HG03039 (cell line): ENCODE measurements around the gene IQCC.

Source experiments
- ATAC-seq: cut with Tn5 transposase; IDR thresholded peaks from one replicate; pipeline ENCODE4 v1.9.1; 2021; ENCODE audit warnings: mild to moderate bottlenecking, moderate library complexity; ENCODE audit not compliant: unreplicated experiment

The IQCC gene

GRCh38 chr1:32221980-32222755 is 16.7 kb downstream of the IQCC start, which contains the start of the genes EIF3I and TMEM234:
Gene EIF3I (plus strand): TSS chr1:32222407. CDS start chr1:32222442, 35 bp downstream.
Gene TMEM234 (minus strand): TSS chr1:32222353. CDS start chr1:32222322, 31 bp downstream.
- peak; percentile 89 for ATAC-seq

DNA sequence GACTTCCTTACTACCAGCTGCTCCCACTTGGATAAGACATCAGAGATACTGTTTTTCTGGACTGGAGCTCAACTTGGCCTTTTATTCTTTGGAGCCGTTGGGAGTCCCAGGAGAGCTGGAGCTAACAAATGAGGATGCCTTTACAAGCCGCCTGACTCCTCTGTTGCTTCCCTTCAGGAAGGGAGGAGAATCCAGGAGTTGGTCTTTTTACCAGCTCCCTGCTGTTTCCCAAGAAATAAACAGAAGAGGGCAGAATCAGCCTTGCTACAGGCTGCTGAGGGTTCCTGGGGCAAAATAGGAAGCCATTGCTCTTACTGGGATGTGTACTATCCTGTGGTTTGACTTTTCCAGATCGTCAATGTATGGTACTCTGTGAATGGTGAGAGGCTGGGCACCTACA is 18.2 kb downstream of the IQCC start:
- no peak for ATAC-seq

DNA sequence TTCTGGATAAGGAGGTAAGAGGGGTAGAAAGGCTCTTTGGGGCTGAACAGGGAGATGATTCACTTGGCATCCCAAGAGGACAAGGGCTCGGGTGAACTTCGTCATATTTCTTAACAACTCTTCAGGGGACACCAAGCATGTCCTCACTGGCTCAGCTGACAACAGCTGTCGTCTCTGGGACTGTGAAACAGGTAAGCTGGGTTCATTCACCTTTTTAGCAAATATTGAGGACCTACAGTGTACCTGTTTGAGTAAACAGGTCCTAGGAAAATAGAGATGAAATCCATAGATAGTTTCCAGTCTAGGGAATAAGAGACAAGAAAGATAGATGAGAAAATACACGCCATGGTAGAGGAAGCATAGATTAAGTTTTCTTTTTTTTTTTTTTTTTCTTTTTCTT is 18.8 kb downstream of the IQCC start:
- no peak for ATAC-seq

GRCh38 chr1:32228771-32229170 is 23.3 kb downstream of the IQCC start:
- no peak for ATAC-seq

- ATAC-seq = no peak
Observed at GRCh38 chr1:32231843-32232432, 26.5 kb downstream of the IQCC start.

DNA sequence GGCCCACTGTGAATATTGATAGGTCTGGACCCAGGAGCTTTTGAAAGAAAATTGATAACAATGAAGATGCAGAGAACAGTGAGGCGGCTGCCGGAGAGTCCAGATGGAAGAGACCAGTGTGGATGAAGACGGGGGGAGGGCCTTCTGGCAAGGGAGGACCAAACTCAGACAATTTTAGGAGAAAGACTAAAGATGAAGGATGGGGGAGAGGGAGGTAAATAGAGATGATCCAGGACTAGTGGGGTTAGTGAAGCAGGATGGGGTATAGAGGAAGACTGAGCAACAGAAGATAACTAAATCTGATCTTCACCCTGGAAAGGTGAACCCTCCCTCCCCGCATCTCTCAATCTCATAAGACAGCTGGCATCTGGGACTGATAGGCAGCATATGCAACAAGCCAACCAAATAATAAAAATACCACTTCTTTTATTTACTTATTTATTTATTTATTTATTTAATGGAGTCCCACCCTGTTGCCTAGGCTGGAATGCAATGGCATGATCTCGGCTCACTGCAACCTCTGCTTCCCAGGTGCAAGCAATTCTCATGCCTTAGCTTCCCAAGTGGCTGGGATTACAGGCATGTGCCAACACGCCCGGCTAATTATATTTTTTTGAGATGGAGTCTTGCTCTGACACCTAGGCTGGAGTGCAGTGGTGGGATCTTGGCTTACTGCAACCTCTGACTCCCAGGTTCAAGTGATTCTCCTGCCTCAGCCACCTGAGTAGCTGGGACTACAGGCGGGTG is 27.3 kb downstream of the IQCC start:
- no peak for ATAC-seq

DNA sequence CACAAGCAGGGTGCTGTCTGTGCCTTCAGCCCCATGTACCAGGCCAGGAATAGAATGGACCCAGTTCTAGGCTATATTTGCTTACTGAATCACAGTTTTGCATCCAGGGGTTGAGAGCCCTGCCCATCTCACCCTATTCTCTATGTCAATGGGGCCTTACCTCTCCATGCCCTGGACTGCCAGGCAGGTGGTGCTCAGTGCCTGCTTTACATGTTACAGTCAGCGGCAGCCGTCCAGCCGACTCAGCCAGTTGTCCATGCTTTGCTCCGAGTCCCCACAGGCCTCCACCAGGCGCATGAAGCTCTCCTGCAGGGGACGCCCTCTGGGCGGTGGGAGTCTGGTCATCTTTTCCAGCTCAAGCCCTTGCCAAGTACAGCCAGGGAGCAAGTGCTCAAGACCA is 29.3 kb downstream of the IQCC start:
- ATAC-seq = no peak

DNA sequence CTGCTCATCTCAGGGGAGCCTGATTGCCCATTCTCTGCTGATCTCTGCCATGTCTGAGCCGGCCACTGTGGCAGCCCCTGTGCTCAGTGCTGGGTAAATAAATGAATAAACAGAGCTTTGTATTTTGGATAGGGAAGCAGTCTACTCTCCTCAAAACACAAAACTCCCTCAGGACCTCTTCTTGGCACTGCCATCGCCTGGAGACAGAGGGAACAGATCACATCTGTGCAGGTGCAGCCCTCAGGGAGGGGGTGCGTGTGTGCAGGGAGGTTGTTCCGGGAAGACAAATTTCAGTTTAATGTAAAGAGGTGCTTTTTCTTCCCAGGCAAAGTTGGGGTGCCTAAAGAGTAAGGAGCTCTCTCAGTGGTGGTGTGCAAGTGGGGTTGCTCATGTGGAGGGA is 33.9 kb downstream of the IQCC start:
- no peak for ATAC-seq

- ATAC-seq = no peak
Observed at GRCh38 chr1:32239790-32240139, 34.3 kb downstream of the IQCC start.

- ATAC-seq = no peak
Observed at GRCh38 chr1:32240140-32240951, 34.9 kb downstream of the IQCC start.

DNA sequence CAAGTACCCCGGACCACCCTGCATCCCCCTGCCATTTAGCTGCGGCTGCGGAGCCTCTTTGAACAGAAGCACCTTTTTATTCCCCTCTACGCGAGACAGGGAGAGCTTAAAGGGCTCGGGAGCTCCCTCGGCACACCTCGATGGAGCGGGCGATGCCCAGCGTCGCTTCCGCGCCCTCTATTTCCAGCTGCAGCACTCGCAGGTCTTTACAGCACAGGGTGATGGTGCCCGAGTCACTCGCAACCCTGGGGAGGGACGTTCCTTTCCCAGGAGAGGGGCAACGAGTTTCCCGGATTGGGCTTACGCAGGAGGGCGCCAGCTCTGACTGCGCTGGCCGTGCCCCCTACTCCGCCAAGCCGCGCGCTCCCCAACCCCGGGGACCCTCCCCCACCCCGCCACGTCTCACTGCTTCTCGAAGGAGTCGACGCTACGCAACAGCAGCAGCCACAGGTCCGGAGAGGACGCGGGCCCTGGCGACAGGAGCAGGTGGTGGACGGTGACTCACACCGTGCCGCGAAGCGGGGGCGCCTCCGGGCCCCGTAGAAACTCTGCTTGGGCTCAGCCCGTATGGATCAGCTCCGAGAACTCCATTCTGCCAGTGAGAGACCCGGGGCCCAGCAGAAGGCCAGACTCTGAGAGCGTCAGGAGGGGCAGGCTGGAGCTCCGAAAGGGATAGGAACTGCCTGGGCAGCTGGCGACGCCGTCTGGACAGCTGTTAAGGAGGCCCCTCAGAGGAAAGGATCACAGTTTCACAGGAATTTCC is 35.7 kb downstream of the IQCC start:
- ATAC-seq = peak; percentile 36

DNA sequence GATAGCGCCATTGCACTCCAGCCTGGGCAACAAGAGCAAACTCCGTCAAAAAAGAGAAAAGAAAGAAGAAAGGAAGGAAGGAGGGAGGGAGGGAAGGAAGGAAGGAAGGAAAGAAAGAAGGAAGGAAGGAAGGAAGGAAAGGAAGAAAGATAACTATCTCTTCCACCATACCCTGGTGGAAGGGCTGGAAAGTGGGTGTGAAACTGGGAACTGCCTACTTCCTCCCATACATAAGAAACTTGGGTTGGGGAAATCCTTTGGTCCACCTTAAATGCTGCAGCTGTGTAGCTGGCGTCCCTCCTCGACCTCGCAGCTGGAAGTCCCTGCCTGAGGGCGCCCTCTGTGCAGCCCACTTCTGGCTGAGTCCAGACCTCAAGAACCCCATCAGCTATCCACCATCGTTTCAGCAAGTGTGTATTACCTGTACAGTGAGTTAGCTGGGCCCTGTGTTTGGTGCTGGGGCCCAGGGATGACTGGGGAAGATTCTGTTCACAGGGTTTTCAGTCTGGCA is 36.9 kb downstream of the IQCC start:
- no peak for ATAC-seq

DNA sequence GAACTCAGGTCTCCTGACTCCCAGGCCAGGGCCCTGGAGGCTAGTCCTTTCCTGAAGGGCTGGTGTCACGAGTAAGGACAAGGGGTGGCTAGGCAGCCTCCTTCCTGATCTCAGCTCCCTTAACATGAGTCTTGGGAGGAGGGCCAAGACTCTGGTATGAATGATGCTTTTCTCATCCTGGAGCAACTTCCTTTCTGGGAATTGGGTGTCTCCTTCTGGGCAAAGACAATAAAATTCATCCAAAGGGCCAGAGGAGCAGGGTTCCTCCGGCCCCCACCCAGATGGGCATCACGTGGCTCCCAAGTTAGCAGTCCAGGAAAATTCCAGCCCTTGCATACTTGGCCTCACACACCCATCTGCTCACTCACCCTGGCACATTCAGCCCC is 41.4 kb downstream of the IQCC start, which contains the start of gene FAM167B:
Gene FAM167B, plus strand, starts transcription at position 335 of the 386 bp plus-strand sequence. CDS start 200 bp downstream, outside the sequence.
- no peak for ATAC-seq

GRCh38 chr1:32247452-32247851 is 42.0 kb downstream of the IQCC start:
- ATAC-seq = no peak

DNA sequence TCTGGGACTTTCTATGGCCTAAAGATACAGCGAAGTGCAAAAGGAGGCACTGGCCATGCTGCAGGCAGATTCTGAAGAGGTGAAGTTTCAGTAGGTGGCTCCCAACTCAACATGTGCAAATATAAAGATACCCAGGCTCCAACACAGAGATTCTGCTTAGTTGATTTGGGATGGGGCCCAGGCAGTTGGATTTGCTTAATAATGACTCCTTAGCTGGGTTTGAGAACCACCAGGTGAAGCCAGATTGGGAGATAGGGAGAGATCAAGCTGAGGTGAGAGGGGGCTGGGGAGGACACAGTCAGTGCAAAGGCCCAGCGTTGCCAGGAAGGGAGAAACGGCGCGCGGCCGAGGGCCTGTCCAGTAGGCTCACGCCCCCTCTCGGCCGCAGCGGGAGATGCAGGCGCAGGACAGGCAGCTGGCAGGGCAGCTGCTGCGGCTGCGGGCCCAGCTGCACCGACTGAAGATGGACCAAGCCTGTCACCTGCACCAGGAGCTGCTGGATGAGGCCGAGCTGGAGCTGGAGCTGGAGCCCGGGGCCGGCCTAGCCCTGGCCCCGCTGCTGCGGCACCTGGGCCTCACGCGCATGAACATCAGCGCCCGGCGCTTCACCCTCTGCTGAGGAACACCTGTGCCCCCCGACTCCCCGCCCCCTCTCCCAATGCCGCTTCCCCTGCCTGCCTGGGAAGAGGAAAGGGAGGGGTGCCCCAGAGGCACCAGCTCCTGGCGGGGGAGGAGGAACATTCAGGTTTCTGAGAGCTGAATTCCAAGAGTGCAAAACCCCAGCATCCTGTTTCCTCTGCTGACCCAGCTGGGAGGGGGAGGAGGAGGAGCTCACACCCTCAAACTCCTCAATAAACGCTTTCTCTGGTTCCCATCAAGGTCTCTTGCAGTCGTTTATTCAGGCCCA is 42.8 kb downstream of the IQCC start:
- ATAC-seq = no peak

DNA sequence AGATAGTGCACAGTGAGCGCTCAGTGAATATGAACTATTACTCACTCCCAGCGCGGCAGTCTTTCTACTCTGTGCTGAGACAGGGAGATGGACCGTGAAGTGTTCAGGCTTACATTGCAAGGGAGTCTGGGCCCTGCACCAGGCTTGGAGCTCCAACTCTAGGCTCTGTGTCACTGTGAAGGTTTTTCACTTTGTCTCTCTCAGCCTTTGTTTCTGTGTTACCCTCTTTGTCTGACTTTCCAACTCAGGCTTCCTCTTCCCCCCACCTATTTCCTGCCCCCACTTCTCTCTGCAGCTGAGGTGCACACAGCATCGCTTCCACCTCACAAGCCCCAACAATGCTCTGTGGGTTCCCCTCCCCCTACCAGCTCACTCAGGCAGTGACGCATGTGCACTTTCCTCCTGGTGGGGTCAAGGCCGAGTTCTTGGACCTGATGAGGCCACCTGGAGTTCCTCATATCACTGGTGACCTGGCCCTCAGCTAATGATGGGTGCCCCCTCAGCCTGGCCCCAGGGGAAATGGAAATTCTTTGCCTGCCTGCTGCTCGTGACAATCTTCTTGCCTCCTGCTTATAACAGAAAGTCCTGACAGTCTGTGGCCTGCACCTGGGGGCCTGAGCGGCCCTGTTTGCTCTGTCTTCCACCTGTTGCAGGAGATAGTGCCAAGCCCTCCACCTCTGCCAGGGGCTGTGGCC is 44.5 kb downstream of the IQCC start:
- peak; percentile 35 for ATAC-seq

DNA sequence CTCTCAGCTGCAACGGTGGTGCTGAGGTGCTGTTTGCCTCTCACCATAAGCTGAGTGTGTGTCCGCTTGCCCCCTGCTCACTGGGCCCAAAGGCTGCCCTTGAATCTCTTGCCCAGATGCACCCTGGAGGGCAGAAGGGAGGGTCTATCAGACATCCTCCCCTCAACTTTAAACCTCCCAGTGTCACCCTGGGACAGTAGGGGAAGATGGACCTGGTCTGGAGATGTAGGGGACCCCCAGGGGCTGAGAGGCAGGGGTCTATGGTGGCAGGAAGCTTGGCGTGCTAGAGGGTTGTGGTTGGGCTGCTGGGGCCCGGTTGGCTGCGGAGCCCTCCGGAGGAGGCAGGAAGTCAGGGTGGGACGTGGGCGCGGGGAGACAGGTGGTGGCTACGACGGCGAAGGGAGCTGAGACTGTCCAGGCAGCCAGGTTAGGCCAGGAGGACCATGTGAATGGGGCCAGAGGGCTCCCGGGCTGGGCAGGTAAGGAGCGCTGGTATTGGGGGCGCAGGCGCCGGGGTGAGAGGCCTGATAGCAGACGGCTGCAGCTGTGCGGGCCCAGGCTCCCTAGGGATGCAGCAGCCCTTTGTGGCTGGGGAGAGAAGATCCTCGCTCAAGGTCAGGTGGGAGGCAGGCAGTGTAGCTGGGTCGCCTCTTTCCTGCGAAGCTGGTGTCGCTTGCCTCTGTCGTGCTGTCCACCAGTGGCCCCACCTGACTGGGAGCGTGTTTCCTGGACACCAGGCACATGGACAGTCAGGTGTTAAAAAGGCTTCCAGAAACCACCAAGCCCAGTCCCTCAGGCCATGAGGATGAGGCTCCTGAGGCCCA is 45.6 kb downstream of the IQCC start, which contains the start of gene LCK:
Gene LCK, plus strand, starts transcription at position 373 of the 824 bp plus-strand sequence. CDS start 23,065 bp downstream, outside the sequence.
- ATAC-seq = no peak
